GM19239 (cell line): ENCODE results near the gene CD226.
"Not testable (repeated sequence)": the region's sequence is repeated elsewhere in the genome, so short reads cannot be mapped to it uniquely, and the experiment has no call there.

Experiments
- DNase-seq: peaks from one replicate; pipeline ENCODE4 v3.0.0; 2011; ENCODE audit warnings: low spot score; ENCODE audit not compliant: insufficient read length
- FAIRE-seq: peaks from 2 replicates; lab custom pipeline; 2011; peaks lifted over from hg19 to GRCh38; lab: Jason Lieb, UNC

CD226 gene

GRCh38 chr18:69929041-69929774 is 18.5 kb downstream of the CD226 start:
- no peak for FAIRE-seq
- DNase-seq: no peak

GRCh38 chr18:69916412-69916811 is 31.3 kb downstream of the CD226 start:
- peak; percentile 59 for FAIRE-seq
- no peak for DNase-seq

GRCh38 chr18:69908838-69909237 is 38.8 kb downstream of the CD226 start:
- DNase-seq (no peak), FAIRE-seq (peak; percentile 35)

- DNase-seq (no peak), FAIRE-seq (no peak)
Measured at GRCh38 chr18:69906765-69907164, 40.9 kb downstream of the CD226 start.

- no peak for DNase-seq
Measured at GRCh38 chr18:69900941-69901340, 46.7 kb downstream of the CD226 start.

GRCh38 chr18:69899154-69899923 is 48.3 kb downstream of the CD226 start:
- DNase-seq: not testable (repeated sequence)

More at GRCh38 chr18:69900941-69901340, 46.7 kb downstream of the CD226 start:
- FAIRE-seq: no peak

GRCh38 chr18:69898241-69898861 is 49.3 kb downstream of the CD226 start:
- FAIRE-seq: peak; percentile 93

More at GRCh38 chr18:69899154-69899923, 48.3 kb downstream of the CD226 start:
- FAIRE-seq: peak; percentile 4

GRCh38 chr18:69897397-69898108 is 50.1 kb downstream of the CD226 start:
- FAIRE-seq: peak; percentile 64
- no peak for DNase-seq

More at GRCh38 chr18:69898241-69898861, 49.3 kb downstream of the CD226 start:
- peak; percentile 33 for DNase-seq

- DNase-seq (no peak), FAIRE-seq (peak; percentile 37)
Measured at GRCh38 chr18:69895066-69896047, 52.3 kb downstream of the CD226 start.

GRCh38 chr18:69894467-69894866 is 53.2 kb downstream of the CD226 start:
- FAIRE-seq: no peak

GRCh38 chr18:69890558-69890957 is 57.1 kb downstream of the CD226 start:
- DNase-seq: no peak
- FAIRE-seq: peak; percentile 51

More at GRCh38 chr18:69894467-69894866, 53.2 kb downstream of the CD226 start:
- DNase-seq: no peak

- DNase-seq (no peak), FAIRE-seq (peak; percentile 82)
Measured at GRCh38 chr18:69889009-69889408, 58.7 kb downstream of the CD226 start.

- DNase-seq: no peak
- peak; percentile 92 for FAIRE-seq
Measured at GRCh38 chr18:69887256-69887655, 60.4 kb downstream of the CD226 start.

- FAIRE-seq (peak; percentile 99), DNase-seq (no peak)
Measured at GRCh38 chr18:69885841-69886531, 61.7 kb downstream of the CD226 start.

- FAIRE-seq: no peak
- no peak for DNase-seq
Measured at GRCh38 chr18:69885355-69885754, 62.3 kb downstream of the CD226 start.

- FAIRE-seq (no peak), DNase-seq (no peak)
Measured at GRCh38 chr18:69883781-69884180, 63.9 kb downstream of the CD226 start.

GRCh38 chr18:69882965-69883668 is 64.6 kb downstream of the CD226 start:
- DNase-seq: no peak
- FAIRE-seq: peak; percentile 91

GRCh38 chr18:69880083-69880482 is 67.6 kb downstream of the CD226 start:
- DNase-seq: no peak
- no peak for FAIRE-seq
